HUES6 (cell line): Measurements from ENCODE around the gene DIO1.

ENCODE experiments used
- H3K27ac ChIP-seq: 2 replicates; pipeline ENCODE4 v1.7.0; 2013; ENCODE audit warnings: low read depth, mild to moderate bottlenecking, low read length, inconsistent platforms
- H3K27me3 ChIP-seq: 2 replicates; pipeline ENCODE4 v1.6.1; 2013; ENCODE audit warnings: low read length; ENCODE audit not compliant: control insufficient read depth, insufficient read depth
- H3K36me3 ChIP-seq: 2 replicates; pipeline ENCODE4 v1.6.1; 2013; ENCODE audit warnings: low read length; ENCODE audit not compliant: control insufficient read depth, insufficient read depth
- H3K4me1 ChIP-seq: 2 replicates; pipeline ENCODE4 v1.6.1; 2013; ENCODE audit warnings: low read length; ENCODE audit not compliant: control insufficient read depth, insufficient read depth
- H3K4me3 ChIP-seq: 2 replicates; pipeline ENCODE4 v1.5.1; 2013; ENCODE audit warnings: low read depth, low read length
- H3K9ac ChIP-seq: one replicate; pipeline ENCODE4 v1.6.1; 2013; ENCODE audit warnings: mild to moderate bottlenecking, low read length
- H3K9me3 ChIP-seq: 2 replicates; pipeline ENCODE4 v1.6.1; 2013; ENCODE audit warnings: low read depth, low read length; ENCODE audit not compliant: control insufficient read depth, insufficient read depth

Gene DIO1

GRCh38 chr1:53954128-53954527, 60.1 kb downstream of the DIO1 start:
- Histone ChIP-seq H3K9me3 (no peaks in the 10 kb centered on the region), H3K4me1 (peaks cover 36% of the 10 kb centered on the region), H3K27ac (no peak overlapping the region), H3K4me3 (no peak overlapping the region), H3K36me3 (peaks cover 32% of the 10 kb centered on the region), H3K27me3 (no peaks in the 10 kb centered on the region), H3K9ac (no peak overlapping the region)

GRCh38 chr1:53956308-53957168, 62.6 kb downstream of the DIO1 start:
- Histone ChIP-seq H3K36me3 (peaks cover 51% of the 10 kb centered on the region), H3K4me3 (no peak overlapping the region), H3K9ac (peak overlapping the region; percentile 24), H3K9me3 (no peaks in the 10 kb centered on the region), H3K4me1 (peaks cover 25% of the 10 kb centered on the region), H3K27ac (peak overlapping the region; percentile 50; the same call in 1 of the 2 replicates), H3K27me3 (no peaks in the 10 kb centered on the region)

DNA sequence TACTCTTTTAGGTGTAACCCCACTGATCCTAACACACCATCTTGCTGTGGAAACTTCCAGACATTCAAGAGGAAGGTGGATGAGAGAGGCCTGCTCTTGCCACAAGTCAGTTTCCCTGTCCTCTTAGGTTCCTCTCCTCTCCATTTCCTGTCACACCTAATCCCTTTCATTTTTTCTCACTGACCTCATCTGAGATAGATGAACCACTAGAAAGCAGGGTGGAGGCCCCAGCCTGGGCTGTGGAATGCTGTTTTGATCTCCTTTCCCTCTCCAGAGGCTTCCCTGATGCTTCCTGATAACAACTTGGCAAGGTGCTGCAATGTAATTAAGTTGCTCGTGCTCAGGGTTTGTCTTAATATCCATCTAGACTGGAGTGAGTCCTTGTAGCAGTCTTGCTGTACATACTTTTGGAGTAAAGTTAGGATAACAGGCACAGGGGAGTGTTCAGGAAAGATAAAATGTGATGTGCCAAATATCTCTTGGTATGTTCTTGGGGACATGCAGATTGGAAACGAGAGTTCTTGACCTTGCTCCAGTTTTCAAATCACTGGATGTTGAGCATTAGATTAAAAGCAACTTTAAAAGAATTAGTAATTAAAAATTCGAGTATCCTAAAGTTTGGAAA, 63.3 kb downstream of the DIO1 start:
- peaks cover 22% of the 10 kb centered on the region for H3K4me1 ChIP-seq

GRCh38 chr1:53959664-53960250, 65.8 kb downstream of the DIO1 start:
- Histone ChIP-seq H3K27ac (no peak overlapping the region), H3K9ac (no peak overlapping the region), H3K9me3 (no peaks in the 10 kb centered on the region), H3K4me3 (no peak overlapping the region), H3K4me1 (peaks cover 26% of the 10 kb centered on the region), H3K27me3 (no peaks in the 10 kb centered on the region), H3K36me3 (peaks cover 51% of the 10 kb centered on the region)

More for the DNA sequence above, 63.3 kb downstream of the DIO1 start:
- H3K27me3 ChIP-seq = no peaks in the 10 kb centered on the region
- H3K27ac ChIP-seq = no peak overlapping the region; the same call in 1 of the 2 replicates
- H3K9ac ChIP-seq = peak overlapping the region; percentile 24
- no peaks in the 10 kb centered on the region for H3K9me3 ChIP-seq
- H3K36me3 ChIP-seq = peaks cover 52% of the 10 kb centered on the region
- H3K4me3 ChIP-seq = no peak overlapping the region
